Upper lobe of left lung (tissue), 6 donors: Measurements from ENCODE around the gene TJP3. TPM values are rescaled to one million over a fixed set of nuclear protein-coding genes. Genes with fewer than 3 reads are reported as not detected.

Experiments
- ATAC-seq, 2 donors: fragments of 200-7000 bp; cut with Tn5 transposase; one replicate each; pipeline ENCODE4 v1.9.1; 2022; ENCODE audit warnings: mild to moderate bottlenecking in 2 of 2, moderate library complexity in 2 of 2; ENCODE audit not compliant: low FRiP score in 2 of 2
- DNase-seq, 2 donors: peaks; one replicate each; pipeline ENCODE4 v3.0.0-alpha.2; 2019 to 2020
- H3K27ac ChIP-seq, 4 donors: fragments of 200-600 bp; sonication (generic); one replicate each; pipeline ENCODE4 v1.5.1; 2016 to 2019
- H3K27me3 ChIP-seq, 4 donors: fragments of 200-600 bp; sonication (generic); one replicate each; pipeline ENCODE4 v1.5.1; 2017 to 2019
- H3K36me3 ChIP-seq, 4 donors: fragments of 200-600 bp; sonication (generic); one replicate each; pipeline ENCODE4 v1.5.1; 2016 to 2019
- H3K4me1 ChIP-seq, 4 donors: fragments of 200-600 bp; sonication (generic); one replicate each; pipeline ENCODE4 v1.5.1; 2018 to 2019
- H3K4me3 ChIP-seq, 4 donors: fragments of 200-600 bp; sonication (generic); one replicate each; pipeline ENCODE4 v1.5.1; 2017 to 2019; ENCODE audit warnings: mild to moderate bottlenecking in 2 of 4, moderate library complexity in 1 of 4
- H3K9me3 ChIP-seq, 4 donors: fragments of 200-600 bp; sonication (generic); one replicate each; pipeline ENCODE4 v1.5.1; 2018 to 2019
- EP300 ChIP-seq, 4 donors: sonication (generic); formaldehyde crosslinking; IDR thresholded peaks; one replicate each; pipeline ENCODE4 v1.5.1; 2017; ENCODE audit warnings: antibody characterized with exemption in 4 of 4, control low read depth in 2 of 4
- POLR2A ChIP-seq, 4 donors: fragments of 450-650 bp; IDR thresholded peaks; one replicate each; pipeline ENCODE4 v1.5.1; 2016 to 2017; ENCODE audit warnings: antibody characterized with exemption in 4 of 4, mild to moderate bottlenecking in 2 of 4
- POLR2AphosphoS5 ChIP-seq, 2 donors: sonication (generic); formaldehyde crosslinking; IDR thresholded peaks; one replicate each; pipeline ENCODE4 v1.5.1; 2017; ENCODE audit warnings: antibody characterized with exemption in 2 of 2
- WGBS, 2 donors: methylation state at CpG; one replicate each; pipeline ENCODE4 v1.1.5; 2017 to 2018; 5-methylcytosine and 5-hydroxymethylcytosine counted together
- total RNA-seq, 6 donors: library from RNA; depleted of rRNA in 4 of 6; stranded (reverse); fragments of >200 nt in 4 of 6; gene quantifications; one replicate each; pipeline versions ENCODE4 v1.1.0 to v1.2.1, GENCODE V29; 2016 to 2021
- TF ChIP-seq, protein P1 (sequence below), 6 experiments: fragments of 450-650 bp in 4 of 6; fragments of 200-600 bp in 2 of 6; sonication (generic) in 2 of 6; IDR thresholded peaks; one replicate each; pipeline ENCODE4 v1.5.1; 2016 to 2019; ENCODE audit warnings: antibody characterized with exemption in 6 of 6
- donor health status: DM: no; HTN: no; CAD: no; lungs with moderate emphysema.
- donor health status: DM: no; HTN: yes; CAD: no; lungs with severe emphysema.

The TJP3 gene
- total RNA-seq, 6 donors from 2014 or later = 27.2 to 94.3 (median 55.5) TPM

DNA sequence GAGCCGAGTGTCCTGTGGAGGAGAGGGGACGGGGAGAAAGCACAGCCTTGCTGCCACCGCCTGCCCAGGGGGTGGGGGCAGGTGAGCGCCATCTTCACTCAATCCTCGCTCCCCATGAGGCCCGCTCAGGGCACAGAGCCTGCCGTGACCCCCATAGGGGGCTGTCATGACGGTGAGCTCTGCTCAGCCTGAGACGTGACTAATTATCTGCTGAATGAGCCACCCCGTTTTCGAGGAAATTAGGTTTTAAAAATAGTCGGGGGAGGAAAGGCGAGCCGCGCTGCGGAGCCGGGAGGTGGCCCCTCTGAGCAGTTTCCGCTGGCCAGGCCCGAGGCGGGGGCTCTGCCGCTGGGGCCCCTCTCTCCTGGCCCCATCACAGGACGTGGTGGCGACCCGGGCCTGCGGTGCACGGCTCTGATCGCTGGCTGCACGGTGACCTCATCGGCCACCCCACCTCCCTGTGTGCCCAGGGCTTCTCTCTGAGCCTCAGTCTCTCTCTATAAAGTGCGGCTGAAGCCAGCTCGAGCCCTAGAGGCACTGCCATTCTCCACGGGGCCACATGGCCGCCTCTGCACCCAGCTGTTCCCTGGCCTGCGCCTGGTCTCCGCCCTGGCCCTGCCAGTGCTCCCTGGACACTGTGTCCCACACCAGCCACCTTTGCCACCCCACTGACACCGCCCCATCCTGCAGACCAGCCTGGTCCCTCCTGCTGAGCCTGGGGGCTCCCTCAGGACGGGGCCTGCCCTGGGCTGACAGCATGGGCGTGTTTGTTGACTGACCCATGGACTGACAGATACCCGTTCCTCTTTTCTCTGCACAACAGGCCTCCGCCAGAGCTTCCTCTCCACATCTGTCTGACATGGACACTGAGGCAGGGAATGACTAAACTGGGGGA, 36.3 kb upstream of the TJP3 start:
- Histone ChIP-seq H3K4me1 (peaks cover 29 to 63% (median 31%) of the 10 kb centered on the region in 4 donors), H3K4me3 (peak overlapping the region in 3 of 4 donors; percentile 13 to 34 (median 23)), H3K9me3 (no peaks in the 10 kb centered on the region), H3K27ac (peak overlapping the region; percentile 86 to 94 (median 91)), H3K36me3 (peaks cover 0 to 7% (median 0%) of the 10 kb centered on the region in 4 donors), H3K27me3 (no peaks in the 10 kb centered on the region)
- WGBS, 2 donors = 44 to 45% methylated on average over 29 to 40 of the region's 40 CpGs
- TF ChIP-seq, protein P1, sequence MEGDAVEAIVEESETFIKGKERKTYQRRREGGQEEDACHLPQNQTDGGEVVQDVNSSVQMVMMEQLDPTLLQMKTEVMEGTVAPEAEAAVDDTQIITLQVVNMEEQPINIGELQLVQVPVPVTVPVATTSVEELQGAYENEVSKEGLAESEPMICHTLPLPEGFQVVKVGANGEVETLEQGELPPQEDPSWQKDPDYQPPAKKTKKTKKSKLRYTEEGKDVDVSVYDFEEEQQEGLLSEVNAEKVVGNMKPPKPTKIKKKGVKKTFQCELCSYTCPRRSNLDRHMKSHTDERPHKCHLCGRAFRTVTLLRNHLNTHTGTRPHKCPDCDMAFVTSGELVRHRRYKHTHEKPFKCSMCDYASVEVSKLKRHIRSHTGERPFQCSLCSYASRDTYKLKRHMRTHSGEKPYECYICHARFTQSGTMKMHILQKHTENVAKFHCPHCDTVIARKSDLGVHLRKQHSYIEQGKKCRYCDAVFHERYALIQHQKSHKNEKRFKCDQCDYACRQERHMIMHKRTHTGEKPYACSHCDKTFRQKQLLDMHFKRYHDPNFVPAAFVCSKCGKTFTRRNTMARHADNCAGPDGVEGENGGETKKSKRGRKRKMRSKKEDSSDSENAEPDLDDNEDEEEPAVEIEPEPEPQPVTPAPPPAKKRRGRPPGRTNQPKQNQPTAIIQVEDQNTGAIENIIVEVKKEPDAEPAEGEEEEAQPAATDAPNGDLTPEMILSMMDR (IDR thresholded peaks at IDR 0.05) = peak in 1 of 6 experiments; percentile 18
- TF ChIP-seq EP300 (IDR thresholded peaks at IDR 0.05) = peak in 1 of 4 donors; percentile 14
- TF ChIP-seq POLR2A (IDR thresholded peaks at IDR 0.05) = no peak
- peak in 1 of 2 donors; percentile 10 for TF ChIP-seq POLR2AphosphoS5 (IDR thresholded peaks at IDR 0.05)
- DNase-seq = peak in 1 of 2 donors; percentile 81
- peak in 1 of 2 donors; percentile 18 for ATAC-seq

DNA sequence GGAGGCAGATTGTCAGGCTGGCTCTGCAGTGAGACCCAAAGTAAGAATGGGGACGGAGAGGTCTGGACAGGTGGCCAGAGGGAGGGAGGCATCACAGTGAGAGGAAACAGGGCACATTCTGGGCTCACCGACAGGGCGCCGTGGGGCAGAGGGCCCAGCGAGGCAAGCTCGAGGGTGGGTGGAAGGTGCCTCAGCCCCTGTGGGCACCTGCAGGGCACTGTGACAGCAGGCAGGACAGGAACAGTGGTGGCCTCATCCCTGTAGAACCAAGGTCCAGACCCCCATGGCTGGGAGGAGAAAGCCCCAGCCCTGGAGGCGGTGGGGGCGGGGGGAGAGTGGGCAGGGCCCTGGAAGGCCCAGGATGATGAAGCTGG, 35.6 kb upstream of the TJP3 start:
- TF ChIP-seq POLR2A (IDR thresholded peaks at IDR 0.05) = no peak
- TF ChIP-seq EP300 (IDR thresholded peaks at IDR 0.05) = no peak
- TF ChIP-seq, protein P1 (IDR thresholded peaks at IDR 0.05) = no peak
- TF ChIP-seq POLR2AphosphoS5 (IDR thresholded peaks at IDR 0.05) = no peak
- Histone ChIP-seq H3K9me3 (no peaks in the 10 kb centered on the region), H3K36me3 (peaks cover 0 to 5% (median 0%) of the 10 kb centered on the region in 4 donors), H3K4me1 (peaks cover 29 to 68% (median 31%) of the 10 kb centered on the region in 4 donors), H3K4me3 (no peak overlapping the region), H3K27me3 (no peaks in the 10 kb centered on the region), H3K27ac (peak overlapping the region; percentile 86 to 94 (median 91))
- WGBS, 2 donors = 84 to 92% methylated on average over 2 to 6 of the region's 8 CpGs
- DNase-seq (peak in 1 of 2 donors; percentile 69), ATAC-seq (no peak)

DNA sequence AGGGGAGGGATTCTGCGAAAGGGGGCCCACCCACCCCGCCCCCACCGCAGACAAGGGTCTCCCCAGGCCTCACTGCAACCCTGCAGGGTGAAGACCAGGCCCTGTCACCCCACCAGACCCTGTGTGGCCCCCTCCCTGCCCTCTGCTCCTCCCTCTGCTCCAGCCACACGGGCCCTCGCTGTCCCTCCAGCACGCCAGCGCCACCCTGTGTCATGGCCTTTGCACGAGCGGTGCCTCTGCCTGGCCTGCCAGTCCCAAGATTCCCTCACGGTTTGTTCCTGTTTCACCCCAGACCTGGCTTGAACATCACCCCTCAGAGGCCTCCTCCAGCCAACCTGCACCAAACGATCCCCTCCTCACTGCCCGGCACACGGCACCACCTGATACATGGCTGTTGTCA, 35.2 kb upstream of the TJP3 start:
- H3K27ac ChIP-seq = peak overlapping the region; percentile 86 to 94 (median 91)
- TF ChIP-seq EP300 (IDR thresholded peaks at IDR 0.05) (no peak), POLR2AphosphoS5 (IDR thresholded peaks at IDR 0.05) (no peak), POLR2A (IDR thresholded peaks at IDR 0.05) (no peak)
- TF ChIP-seq, protein P1 (IDR thresholded peaks at IDR 0.05) = no peak
- WGBS, 2 donors = 81 to 92% methylated on average over 6 to 13 of the region's 13 CpGs

DNA sequence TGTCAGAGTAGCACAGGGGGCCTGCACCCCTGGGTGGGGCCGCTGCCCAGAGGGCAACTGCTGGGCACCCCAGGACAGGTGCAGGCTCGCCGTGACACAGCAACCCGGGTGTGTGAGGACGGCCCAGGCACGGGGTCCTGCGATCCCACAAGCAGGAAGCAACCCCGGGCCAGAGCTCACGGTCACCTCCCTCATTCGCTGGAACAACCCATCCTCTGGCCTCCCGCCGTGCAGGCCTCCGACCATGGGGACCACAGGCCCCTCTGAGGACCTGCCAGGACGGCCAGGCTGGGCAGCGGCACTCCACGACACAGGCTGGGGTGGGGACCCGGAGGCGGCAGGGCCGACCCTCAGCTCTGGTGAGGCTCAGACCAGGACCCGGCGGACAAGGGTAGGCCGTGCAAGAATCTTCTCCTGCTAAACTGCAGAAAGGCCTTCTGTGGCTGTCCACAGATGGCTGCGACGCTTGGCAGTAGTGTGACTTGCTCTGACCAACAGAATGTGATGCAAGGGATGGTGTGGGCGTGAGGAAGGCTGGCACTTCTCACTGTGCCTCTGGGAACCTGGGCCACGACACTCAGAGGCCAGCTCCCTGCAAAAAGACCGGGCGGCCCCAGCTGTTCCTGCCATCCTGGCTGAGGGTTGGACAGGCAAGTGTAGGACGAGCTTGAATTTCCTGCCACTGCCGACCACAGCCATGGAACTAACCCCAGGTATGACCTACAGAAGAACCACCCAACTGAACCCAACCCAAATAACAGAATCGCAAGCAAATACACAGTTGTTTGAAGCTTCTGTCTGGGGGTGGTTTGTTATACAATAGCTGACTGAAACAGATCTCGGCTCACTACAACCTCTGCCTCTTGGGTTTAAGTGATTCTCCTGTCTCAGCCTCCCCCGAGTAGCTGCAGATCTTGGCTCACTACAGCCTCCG, 34.4 kb upstream of the TJP3 start:
- H3K36me3 ChIP-seq = no peaks in the 10 kb centered on the region
- no peaks in the 10 kb centered on the region for H3K9me3 ChIP-seq
- H3K27ac ChIP-seq = peak overlapping the region in 2 of 4 donors; percentile 90 to 94
- ATAC-seq = no peak
- H3K4me1 ChIP-seq = peaks cover 29 to 60% (median 31%) of the 10 kb centered on the region in 4 donors
- TF ChIP-seq, protein P1 (IDR thresholded peaks at IDR 0.05) = no peak
- no peaks in the 10 kb centered on the region for H3K27me3 ChIP-seq
- H3K4me3 ChIP-seq = no peak overlapping the region
- 92 to 94% methylated on average over 17 to 29 of the region's 34 CpGs for WGBS, 2 donors
- DNase-seq = peak in 1 of 2 donors; percentile 77

More for the DNA sequence above, 35.2 kb upstream of the TJP3 start:
- H3K27me3 ChIP-seq = no peaks in the 10 kb centered on the region
- H3K4me1 ChIP-seq = peaks cover 29 to 65% (median 31%) of the 10 kb centered on the region in 4 donors
- DNase-seq = peak in 1 of 2 donors; percentile 73
- ATAC-seq = no peak
- no peaks in the 10 kb centered on the region for H3K9me3 ChIP-seq
- no peak overlapping the region for H3K4me3 ChIP-seq
- H3K36me3 ChIP-seq = peaks cover 0 to 3% (median 0%) of the 10 kb centered on the region in 4 donors
